GM19397 (cell line): ENCODE results near the gene QSOX2.

Experiments
- ATAC-seq: cut with Tn5 transposase; IDR thresholded peaks from one replicate; pipeline ENCODE4 v1.9.1; 2021; ENCODE audit warnings: mild to moderate bottlenecking, moderate library complexity; ENCODE audit not compliant: unreplicated experiment

QSOX2 gene

DNA sequence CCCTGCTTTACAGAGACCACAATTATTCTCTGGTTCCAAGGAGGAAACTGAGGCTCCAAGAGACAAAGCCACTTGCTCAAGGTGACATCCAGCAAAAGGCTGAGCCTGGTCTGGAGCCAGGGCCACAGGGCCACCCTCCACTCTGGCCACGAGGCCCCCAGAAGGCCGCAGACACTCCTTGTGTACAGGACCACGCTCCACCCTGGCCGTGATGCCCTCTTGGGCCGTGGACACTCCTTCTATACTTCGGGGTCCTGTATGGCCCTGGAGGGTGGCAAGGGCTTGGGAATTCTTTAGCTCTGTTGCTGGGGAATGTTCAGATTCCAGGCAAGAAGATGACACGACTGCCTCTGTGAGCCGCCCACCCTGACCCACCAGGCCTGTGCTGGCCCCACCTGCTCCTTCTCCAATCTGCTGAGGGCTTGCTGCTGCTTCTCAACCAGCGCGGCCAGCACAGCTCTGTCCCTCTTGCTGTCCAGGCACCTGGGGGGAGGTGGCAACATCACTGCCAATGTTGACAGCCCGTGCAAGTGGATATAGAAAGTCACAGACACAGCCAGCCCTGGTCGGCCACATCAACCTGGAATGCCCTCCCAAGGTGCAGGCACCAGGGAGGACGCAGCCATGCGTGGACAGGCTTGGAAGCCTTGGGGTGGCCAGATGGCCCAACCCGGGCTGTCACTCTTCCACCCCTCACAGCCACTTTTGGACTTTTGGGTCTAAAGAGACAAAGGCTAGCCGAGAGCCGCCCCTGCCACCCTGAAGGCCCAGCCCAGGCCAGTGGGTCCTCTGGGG lies 20.1 kb upstream of the QSOX2 start:
- ATAC-seq = no peak

- ATAC-seq = no peak
Observed at GRCh38 chr9:136264441-136265405, 19.1 kb upstream of the QSOX2 start.

DNA sequence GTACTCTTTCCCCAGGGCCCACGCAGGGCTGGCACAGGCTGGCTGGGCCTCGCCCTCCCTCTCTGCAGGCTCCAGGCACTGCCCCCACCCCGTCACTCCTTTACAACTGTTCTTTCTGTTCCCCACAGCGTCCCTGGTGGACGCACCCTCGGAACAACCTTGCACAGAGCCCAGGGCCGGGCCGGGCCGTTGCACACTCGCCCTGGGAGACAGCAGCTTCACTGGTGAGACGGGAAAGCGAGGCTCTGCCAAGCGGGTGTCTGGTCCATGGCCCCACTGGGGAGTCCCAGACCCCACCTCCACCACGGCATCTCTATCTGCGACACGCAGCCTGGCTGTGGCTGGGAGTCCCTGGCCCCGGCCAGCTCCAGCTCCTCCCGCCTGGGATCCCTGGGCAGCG lies 18.4 kb upstream of the QSOX2 start:
- ATAC-seq = no peak

- ATAC-seq = no peak
Observed at GRCh38 chr9:136262671-136263178, 17.1 kb upstream of the QSOX2 start.

GRCh38 chr9:136261686-136262430 lies 16.2 kb upstream of the QSOX2 start:
- no peak for ATAC-seq

- no peak for ATAC-seq
Observed at GRCh38 chr9:136260936-136261472, 15.4 kb upstream of the QSOX2 start.

GRCh38 chr9:136260521-136260920 lies 14.9 kb upstream of the QSOX2 start:
- no peak for ATAC-seq

DNA sequence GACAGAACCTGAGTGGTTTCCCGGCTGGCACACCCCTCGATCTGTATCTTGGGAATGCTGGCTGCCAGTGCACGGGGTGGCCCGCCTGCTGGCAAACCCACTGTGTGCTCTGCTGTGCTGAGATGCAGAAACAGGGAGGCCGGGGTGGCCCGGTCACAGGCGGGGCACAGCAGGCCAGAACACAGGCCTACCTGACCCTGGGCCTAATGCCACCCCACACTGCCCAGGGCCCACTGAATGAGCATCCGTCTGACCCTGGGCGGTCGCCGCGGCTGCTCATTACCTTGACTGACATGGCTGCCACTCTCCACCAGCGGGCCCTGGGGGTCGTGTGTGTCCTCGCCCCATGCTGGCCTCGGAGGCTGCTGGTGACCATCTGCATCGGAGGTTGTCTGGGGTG lies 14.2 kb upstream of the QSOX2 start:
- no peak for ATAC-seq

- ATAC-seq = no peak
Observed at GRCh38 chr9:136259517-136259813, 13.9 kb upstream of the QSOX2 start.

- ATAC-seq = no peak
Observed at GRCh38 chr9:136258786-136259516, 13.3 kb upstream of the QSOX2 start.

GRCh38 chr9:136258299-136258625 lies 12.7 kb upstream of the QSOX2 start:
- no peak for ATAC-seq

DNA sequence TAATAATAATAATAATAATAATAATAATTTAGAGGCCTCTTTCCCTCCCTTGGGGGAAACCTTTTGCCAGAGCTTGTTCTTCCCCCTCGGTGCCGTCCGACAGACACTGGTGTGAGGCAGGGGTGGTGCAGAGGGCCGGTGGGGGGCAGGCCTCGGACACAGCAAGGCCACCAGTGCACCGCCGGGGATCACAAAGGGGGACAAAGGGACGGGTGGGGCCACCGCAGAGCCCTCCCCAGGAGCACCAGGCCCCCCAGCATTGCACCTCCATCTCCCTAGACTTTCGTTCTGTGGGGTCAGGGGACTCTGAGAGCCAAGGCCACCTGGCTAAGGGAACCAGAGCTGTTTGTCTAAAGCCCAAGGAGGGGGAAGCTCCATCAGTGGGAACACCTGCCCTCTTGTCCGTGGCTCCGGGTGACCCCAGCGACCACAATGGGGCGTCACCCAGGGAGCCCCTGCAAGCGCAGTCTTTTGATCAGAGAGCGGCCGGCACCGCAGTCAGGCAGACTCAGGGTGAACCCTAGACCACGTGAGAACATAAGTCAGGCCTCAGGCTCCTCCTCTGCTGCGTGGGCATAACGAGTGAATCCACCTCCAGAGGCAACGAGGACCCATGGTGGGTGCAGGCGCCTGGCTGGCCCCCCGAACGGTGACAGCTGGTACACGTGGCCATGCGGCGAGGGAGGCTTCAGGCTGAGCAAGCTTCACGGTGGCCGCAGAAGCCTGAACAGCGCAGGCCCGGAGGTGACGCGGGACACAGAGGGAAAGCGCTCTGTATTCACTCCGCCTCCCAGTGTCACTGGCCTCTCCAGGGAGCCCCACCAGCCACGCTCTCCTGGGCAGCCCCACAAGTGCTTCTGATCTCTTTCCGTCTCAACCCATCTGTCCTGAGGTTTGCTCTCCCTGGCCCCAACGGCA lies 12.0 kb upstream of the QSOX2 start:
- ATAC-seq = no peak

- ATAC-seq = no peak
Observed at GRCh38 chr9:136255896-136256890, 10.6 kb upstream of the QSOX2 start.

DNA sequence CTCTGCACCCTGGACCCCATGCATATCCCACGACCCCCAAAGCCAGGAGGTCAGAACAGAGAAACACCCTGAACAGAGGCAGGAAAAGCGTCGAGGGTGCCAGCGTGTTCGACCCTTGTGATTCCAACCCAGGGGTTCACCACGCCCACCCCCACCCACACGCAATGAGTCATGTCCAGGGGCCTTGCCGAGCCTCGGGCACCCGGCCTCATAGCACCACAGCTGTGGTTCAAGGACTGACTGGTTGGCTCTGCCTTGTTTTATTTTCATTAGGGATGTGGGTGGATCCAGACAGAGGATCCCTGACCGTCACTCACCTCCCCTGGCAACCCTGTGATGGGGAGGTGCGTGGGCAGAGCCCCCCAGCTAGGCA lies 9.5 kb upstream of the QSOX2 start:
- no peak for ATAC-seq

GRCh38 chr9:136254381-136255165 lies 9.0 kb upstream of the QSOX2 start:
- no peak for ATAC-seq

- no peak for ATAC-seq
Observed at GRCh38 chr9:136253246-136254130, 7.9 kb upstream of the QSOX2 start.
